IMR-90 (cell line): ENCODE data around the gene CLCF1. TPM values are rescaled to one million over a fixed set of nuclear protein-coding genes. Genes with fewer than 3 reads are reported as not detected.

ENCODE experiments used
- ATAC-seq: fragments of 200-7000 bp; cut with Tn5 transposase; 2 replicates; pipeline ENCODE4 v1.9.1; 2020; ENCODE audit warnings: low read depth, mild to moderate bottlenecking, moderate library complexity
- BruUV-seq: library from RNA; stranded (reverse); fragments of 400-500 nt; replicated peaks from 2 replicates; lab custom pipeline; 2021; lab: Mats Ljungman, UMichigan
- CTCF ChIA-PET: fragments of 300-600 bp; formaldehyde crosslinking; extraction: SDS; loops from one replicate; lab custom pipeline; 2021; ENCODE audit warnings: antibody characterized with exemption; lab: Yijun Ruan, JAX
- POLR2A ChIA-PET: fragments of 300-600 bp; sonication (Branson Sonifier 250); formaldehyde crosslinking; loops from one replicate; lab custom pipeline; 2022; ENCODE audit warnings: antibody characterized with exemption; ENCODE audit not compliant: unreplicated experiment; lab: Charles Lee
- DNase-seq: peaks from one replicate; pipeline ENCODE4 v3.0.0; 2013
- H2AFZ ChIP-seq: replicated peaks from 2 replicates; pipeline ENCODE3; 2013; ENCODE audit warnings: low read length, mild to moderate bottlenecking; ENCODE audit not compliant: poor library complexity
- H2AK5ac ChIP-seq: 2 replicates; pipeline ENCODE4 v1.6.1; 2013; ENCODE audit warnings: low read depth, low read length, inconsistent platforms
- H2AK9ac ChIP-seq: replicated peaks from 2 replicates; pipeline ENCODE3; 2013; ENCODE audit warnings: mild to moderate bottlenecking, low read depth, low read length, moderate library complexity; ENCODE audit not compliant: poor library complexity
- H2BK120ac ChIP-seq: 2 replicates; pipeline ENCODE4 v1.6.1; 2013; ENCODE audit warnings: low read depth, low read length, inconsistent platforms
- H2BK15ac ChIP-seq: 3 replicates; pipeline ENCODE4 v1.6.1; 2013; ENCODE audit warnings: low read depth, low read length, inconsistent platforms
- H2BK20ac ChIP-seq: 2 replicates; pipeline ENCODE4 v1.6.1; 2013; ENCODE audit warnings: low read depth, mild to moderate bottlenecking, inconsistent platforms, low read length, moderate library complexity
- H2BK5ac ChIP-seq: 2 replicates; pipeline ENCODE4 v1.6.1; 2013; ENCODE audit warnings: mild to moderate bottlenecking, low read depth, low read length, inconsistent platforms; ENCODE audit not compliant: poor library complexity, severe bottlenecking
- H3K14ac ChIP-seq: replicated peaks from 2 replicates; pipeline ENCODE4 v1.6.1; 2013; ENCODE audit warnings: low read depth, low read length, inconsistent platforms
- H3K18ac ChIP-seq: 2 replicates; pipeline ENCODE4 v1.6.1; 2013; ENCODE audit warnings: low read depth, low read length, control low read depth
- H3K23ac ChIP-seq: 2 replicates; pipeline ENCODE4 v1.6.1; 2013; ENCODE audit warnings: low read depth, low read length, inconsistent platforms
- H3K27ac ChIP-seq: 2 replicates; pipeline ENCODE4 v1.5.1; 2013; ENCODE audit warnings: mild to moderate bottlenecking, control low read depth, low read length; ENCODE audit not compliant: insufficient read depth
- H3K27me3 ChIP-seq: 2 replicates; pipeline ENCODE4 v1.6.1; 2013; ENCODE audit warnings: low read length; ENCODE audit not compliant: control insufficient read depth, insufficient read depth
- H3K36me3 ChIP-seq: 2 replicates; pipeline ENCODE4 v1.6.1; 2013; ENCODE audit warnings: low read length, mixed read lengths; ENCODE audit not compliant: control insufficient read depth, insufficient read depth
- H3K4ac ChIP-seq: 2 replicates; pipeline ENCODE4 v1.6.1; 2013; ENCODE audit warnings: low read depth, low read length, inconsistent platforms
- H3K4me1 ChIP-seq: 2 replicates; pipeline ENCODE4 v1.6.1; 2013; ENCODE audit warnings: low read length, mixed read lengths; ENCODE audit not compliant: control insufficient read depth, insufficient read depth
- H3K4me2 ChIP-seq: 2 replicates; pipeline ENCODE4 v1.6.1; 2013; ENCODE audit warnings: low read depth, mild to moderate bottlenecking, control low read depth, low read length, moderate library complexity
- H3K4me3 ChIP-seq: 2 replicates; pipeline ENCODE4 v1.5.1; 2013; ENCODE audit warnings: low read depth, mild to moderate bottlenecking, control low read depth, low read length, moderate library complexity; ENCODE audit not compliant: insufficient read depth
- H3K56ac ChIP-seq: 2 replicates; pipeline ENCODE4 v1.6.1; 2013; ENCODE audit warnings: low read length, inconsistent platforms; ENCODE audit not compliant: insufficient read depth; ENCODE audit errors: extremely low read depth
- H3K79me1 ChIP-seq, 2 experiments: 2 replicates each; pipeline ENCODE4 v1.6.1; 2013; ENCODE audit warnings: low read length in 2 of 2, inconsistent platforms in 1 of 2, low read depth in 1 of 2
- H3K9ac ChIP-seq: 2 replicates; pipeline ENCODE4 v1.6.1; 2013; ENCODE audit warnings: low read depth, low read length, control low read depth
- H3K9me1 ChIP-seq: 2 replicates; pipeline ENCODE4 v1.6.1; 2013; ENCODE audit warnings: low read length, inconsistent platforms; ENCODE audit not compliant: insufficient read depth
- H3K9me3 ChIP-seq: 2 replicates; pipeline ENCODE4 v1.6.1; 2013; ENCODE audit warnings: low read length; ENCODE audit not compliant: control insufficient read depth, insufficient read depth
- H4K20me1 ChIP-seq: 2 replicates; pipeline ENCODE4 v1.6.1; 2013; ENCODE audit warnings: low read length, inconsistent platforms; ENCODE audit not compliant: insufficient read depth
- H4K5ac ChIP-seq: 2 replicates; pipeline ENCODE4 v1.6.1; 2013; ENCODE audit warnings: mild to moderate bottlenecking, low read depth, low read length, control low read depth
- H4K8ac ChIP-seq, 2 experiments: 2 replicates each; pipeline ENCODE4 v1.6.1; 2013; ENCODE audit warnings: low read depth in 2 of 2, low read length in 2 of 2, control low read depth in 1 of 2, inconsistent platforms in 1 of 2
- H4K91ac ChIP-seq: 2 replicates; pipeline ENCODE4 v1.6.1; 2013; ENCODE audit warnings: low read depth, low read length, inconsistent platforms; ENCODE audit not compliant: insufficient read depth
- CHD1 ChIP-seq: IDR thresholded peaks from 2 replicates; pipeline ENCODE4 v1.6.1; 2012; ENCODE audit warnings: low read depth, low read length, improper control_type of control experiment
- ELK1 ChIP-seq: fragments of 150-350 bp; IDR thresholded peaks from 2 replicates; pipeline ENCODE4 v1.6.1; 2016; ENCODE audit warnings: low read depth, mild to moderate bottlenecking, low read length, moderate library complexity, borderline replicate concordance
- MAFK ChIP-seq: IDR thresholded peaks from 2 replicates; pipeline ENCODE4 v1.6.1; 2012; ENCODE audit warnings: low read depth, low read length, improper control_type of control experiment
- RAD21 ChIP-seq: IDR thresholded peaks from 2 replicates; pipeline ENCODE4 v1.6.1; 2012; ENCODE audit warnings: low read length, improper control_type of control experiment
- RCOR1 ChIP-seq: IDR thresholded peaks from 2 replicates; pipeline ENCODE4 v1.6.1; 2012; ENCODE audit warnings: mild to moderate bottlenecking, low read length, improper control_type of control experiment; ENCODE audit not compliant: insufficient replicate concordance
- RFX5 ChIP-seq: IDR thresholded peaks from 2 replicates; pipeline ENCODE4 v1.8.0; 2012; ENCODE audit warnings: low read depth, mild to moderate bottlenecking, low read length, moderate library complexity
- USF2 ChIP-seq: fragments of 150-350 bp; IDR thresholded peaks from 2 replicates; pipeline ENCODE4 v1.6.1; 2017; ENCODE audit warnings: mild to moderate bottlenecking, antibody characterized with exemption, low read length, low read depth
- WGBS, 2 experiments: methylation state at CpG; one replicate each; pipeline versions ENCODE4 v1.1.5 to v1.1.7; 2013; ENCODE audit warnings: missing lambda C conversion rate in 2 of 2; ENCODE audit not compliant: insufficient read length in 1 of 2; ENCODE audit errors: extremely low coverage in 2 of 2; 5-methylcytosine and 5-hydroxymethylcytosine counted together
- dilution Hi-C: fragments of 300-500 bp; cut with HindIII; formaldehyde crosslinking; loops from one replicate; pipeline ENCODE4 v1.14.3; 2018; ENCODE audit warnings: low sequenced_read_pairs; ENCODE audit not compliant: unreplicated experiment
- in situ Hi-C: fragments of 300-500 bp; cut with MboI; formaldehyde crosslinking; loops from 3 replicates; pipeline ENCODE4 v1.14.3; 2019; ENCODE audit warnings: low sequenced_read_pairs, inconsistent platforms, mixed read lengths
- intact Hi-C: fragments of 100-400 bp; cut with micrococcal nuclease; formaldehyde crosslinking; loops from 2 replicates; pipeline ENCODE4 v1.10.0; 2022
- polyA plus RNA-seq, 3 experiments: library from polyadenylated mRNA; depleted of rRNA; stranded (reverse); fragments of >200 nt; gene quantifications; 2 replicates each; pipeline ENCODE4 v1.2.3, GENCODE V29; 2012; ENCODE audit warnings: low replicate concordance in 1 of 3
- total RNA-seq: library from RNA; depleted of rRNA; stranded (reverse); fragments of >200 nt; gene quantifications from 2 replicates; pipeline ENCODE4 v1.2.3, GENCODE V29; 2012

The CLCF1 gene
- total and polyA plus RNA-seq, 2 of the 4 experiments (the other 2 are of a cell fraction), result 5.6 to 27.8 TPM

- H2AFZ ChIP-seq, result no peak overlapping the region
- H4K20me1 ChIP-seq, result peaks cover 38% of the 10 kb centered on the region
- H2AK5ac ChIP-seq, result no peak overlapping the region
- no peak overlapping the region for H4K5ac ChIP-seq
- no peak overlapping the region for H3K23ac ChIP-seq
- POLR2A ChIA-PET, result no interaction called here
- H3K56ac ChIP-seq, result no peak overlapping the region
- H2BK120ac ChIP-seq, result no peak overlapping the region
- no peak overlapping the region for H3K4me2 ChIP-seq
- no peak overlapping the region for H3K4me3 ChIP-seq
- no peak overlapping the region for H3K18ac ChIP-seq
- CTCF ChIA-PET, result no interaction called here
- no peak overlapping the region for H2BK20ac ChIP-seq
- H4K8ac ChIP-seq, result no peak overlapping the region
- 100% methylated on average over 1 of the region's 3 CpGs; no CpG with 5 or more reads in 1 of the 2 experiments for WGBS, 2 experiments
- no peak for TF ChIP-seq RCOR1
- no peak for TF ChIP-seq RFX5
- no peak for TF ChIP-seq CHD1
- no peak for TF ChIP-seq MAFK
- no peak for TF ChIP-seq USF2
- no peak for TF ChIP-seq ELK1
- no peak for TF ChIP-seq RAD21
- no peaks in the 10 kb centered on the region for H3K9me3 ChIP-seq
- H3K4me1 ChIP-seq, result peaks cover 27% of the 10 kb centered on the region
- H3K36me3 ChIP-seq, result peaks cover 26% of the 10 kb centered on the region
- ATAC-seq (no peak), DNase-seq (no peak)
- in situ Hi-C loops (no loop called here), dilution Hi-C loops (no loop called here), intact Hi-C loops (no loop called here)
- peaks cover 6 to 53% of the 10 kb centered on the region in 2 experiments; a peak in 3 of 4 replicates for H3K79me1 ChIP-seq
- no peak overlapping the region for H3K27ac ChIP-seq
- no peak overlapping the region for H4K91ac ChIP-seq
- no peak overlapping the region for H3K4ac ChIP-seq
- H3K9me1 ChIP-seq, result peaks cover 30% of the 10 kb centered on the region
- BruUV-seq, result no TSS peak
- no peak overlapping the region for H3K9ac ChIP-seq
- H2BK15ac ChIP-seq, result no peak overlapping the region
- H2AK9ac ChIP-seq, result no peak overlapping the region
- no peak overlapping the region for H2BK5ac ChIP-seq
- H3K14ac ChIP-seq, result no peak overlapping the region
- H3K27me3 ChIP-seq, result no peaks in the 10 kb centered on the region
Measured at GRCh38 chr11:67364169-67364568, 9.2 kb downstream of the CLCF1 start.
